ENCODE data around the gene MMP28.

The MMP28 gene

GRCh38 chr17:35745246-35745645 is 50.2 kb downstream of the MMP28 start:
- peaks cover 7% of the 10 kb centered on the region for H3K4me1 ChIP-seq (ENCODE audit: control insufficient read depth, insufficient read depth, low read length)
- peaks cover 37% of the 10 kb centered on the region for H3K27me3 ChIP-seq (ENCODE audit: control insufficient read depth, insufficient read depth, low read length, poor library complexity, severe bottlenecking)
- H3K27ac ChIP-seq (ENCODE audit: insufficient read depth, low read depth, low read length, poor library complexity, severe bottlenecking) = no peak overlapping the region
- H3K9me3 ChIP-seq (ENCODE audit: control insufficient read depth, low read length) = no peaks in the 10 kb centered on the region
- no peak overlapping the region for H3K4me3 ChIP-seq (ENCODE audit: insufficient read depth, low read depth, low read length)
- WGBS, 2 experiments = 89 to 91% methylated on average over 7 of the region's 7 CpGs
- no peaks in the 10 kb centered on the region for H3K36me3 ChIP-seq (ENCODE audit: control insufficient read depth, insufficient read depth, low read length)

- H3K4me3 ChIP-seq (ENCODE audit: insufficient read depth, low read depth, low read length) = no peak overlapping the region
- no peak overlapping the region for H3K27ac ChIP-seq (ENCODE audit: insufficient read depth, low read depth, low read length, poor library complexity, severe bottlenecking)
- H3K27me3 ChIP-seq (ENCODE audit: control insufficient read depth, insufficient read depth, low read length, poor library complexity, severe bottlenecking) = peaks cover 37% of the 10 kb centered on the region
- 86 to 89% methylated on average over 8 of the region's 8 CpGs for WGBS, 2 experiments
- H3K36me3 ChIP-seq (ENCODE audit: control insufficient read depth, insufficient read depth, low read length) = peaks cover 1% of the 10 kb centered on the region
- H3K4me1 ChIP-seq (ENCODE audit: control insufficient read depth, insufficient read depth, low read length) = peaks cover 7% of the 10 kb centered on the region
- no peaks in the 10 kb centered on the region for H3K9me3 ChIP-seq (ENCODE audit: control insufficient read depth, low read length)
Observed at GRCh38 chr17:35744830-35745229, 50.6 kb downstream of the MMP28 start.

- 61 to 62% methylated on average over 7 of the region's 7 CpGs for WGBS, 2 experiments
- H3K9me3 ChIP-seq (ENCODE audit: control insufficient read depth, low read length) = no peaks in the 10 kb centered on the region
- no peak overlapping the region for H3K4me3 ChIP-seq (ENCODE audit: insufficient read depth, low read depth, low read length)
- H3K27ac ChIP-seq (ENCODE audit: insufficient read depth, low read depth, low read length, poor library complexity, severe bottlenecking) = no peak overlapping the region
- peaks cover 37% of the 10 kb centered on the region for H3K27me3 ChIP-seq (ENCODE audit: control insufficient read depth, insufficient read depth, low read length, poor library complexity, severe bottlenecking)
- peaks cover 2% of the 10 kb centered on the region for H3K36me3 ChIP-seq (ENCODE audit: control insufficient read depth, insufficient read depth, low read length)
- H3K4me1 ChIP-seq (ENCODE audit: control insufficient read depth, insufficient read depth, low read length) = peaks cover 7% of the 10 kb centered on the region
Observed at GRCh38 chr17:35743626-35744328, 51.7 kb downstream of the MMP28 start.

GRCh38 chr17:35742896-35743477 is 52.5 kb downstream of the MMP28 start:
- Histone ChIP-seq H3K36me3 (ENCODE audit: control insufficient read depth, insufficient read depth, low read length) (peaks cover 2% of the 10 kb centered on the region), H3K4me3 (ENCODE audit: insufficient read depth, low read depth, low read length) (no peak overlapping the region), H3K27me3 (ENCODE audit: control insufficient read depth, insufficient read depth, low read length, poor library complexity, severe bottlenecking) (peaks cover 37% of the 10 kb centered on the region), H3K27ac (ENCODE audit: insufficient read depth, low read depth, low read length, poor library complexity, severe bottlenecking) (no peak overlapping the region), H3K4me1 (ENCODE audit: control insufficient read depth, insufficient read depth, low read length) (peaks cover 7% of the 10 kb centered on the region), H3K9me3 (ENCODE audit: control insufficient read depth, low read length) (no peaks in the 10 kb centered on the region)
- WGBS, 2 experiments = 79% methylated on average over 7 of the region's 7 CpGs

- Histone ChIP-seq H3K4me3 (ENCODE audit: insufficient read depth, low read depth, low read length) (no peak overlapping the region), H3K4me1 (ENCODE audit: control insufficient read depth, insufficient read depth, low read length) (peaks cover 7% of the 10 kb centered on the region), H3K27me3 (ENCODE audit: control insufficient read depth, insufficient read depth, low read length, poor library complexity, severe bottlenecking) (peaks cover 37% of the 10 kb centered on the region), H3K9me3 (ENCODE audit: control insufficient read depth, low read length) (no peaks in the 10 kb centered on the region), H3K27ac (ENCODE audit: insufficient read depth, low read depth, low read length, poor library complexity, severe bottlenecking) (no peak overlapping the region), H3K36me3 (ENCODE audit: control insufficient read depth, insufficient read depth, low read length) (peaks cover 2% of the 10 kb centered on the region)
- WGBS, 2 experiments = 81 to 82% methylated on average over 7 of the region's 7 CpGs
Observed at GRCh38 chr17:35742496-35742895, 52.9 kb downstream of the MMP28 start.

- Histone ChIP-seq H3K4me3 (ENCODE audit: insufficient read depth, low read depth, low read length) (no peak overlapping the region), H3K9me3 (ENCODE audit: control insufficient read depth, low read length) (no peaks in the 10 kb centered on the region), H3K36me3 (ENCODE audit: control insufficient read depth, insufficient read depth, low read length) (peaks cover 2% of the 10 kb centered on the region), H3K4me1 (ENCODE audit: control insufficient read depth, insufficient read depth, low read length) (peaks cover 7% of the 10 kb centered on the region), H3K27ac (ENCODE audit: insufficient read depth, low read depth, low read length, poor library complexity, severe bottlenecking) (no peak overlapping the region), H3K27me3 (ENCODE audit: control insufficient read depth, insufficient read depth, low read length, poor library complexity, severe bottlenecking) (peaks cover 37% of the 10 kb centered on the region)
- 31% methylated on average over 73 of the region's 73 CpGs for WGBS, 2 experiments
Observed at GRCh38 chr17:35740997-35741931, 54.2 kb downstream of the MMP28 start.

GRCh38 chr17:35740216-35740615 is 55.2 kb downstream of the MMP28 start:
- 95 to 97% methylated on average over 7 of the region's 7 CpGs for WGBS, 2 experiments
- H3K36me3 ChIP-seq (ENCODE audit: control insufficient read depth, insufficient read depth, low read length) = peaks cover 2% of the 10 kb centered on the region
- no peak overlapping the region for H3K4me3 ChIP-seq (ENCODE audit: insufficient read depth, low read depth, low read length)
- H3K27me3 ChIP-seq (ENCODE audit: control insufficient read depth, insufficient read depth, low read length, poor library complexity, severe bottlenecking) = peaks cover 37% of the 10 kb centered on the region
- peaks cover 7% of the 10 kb centered on the region for H3K4me1 ChIP-seq (ENCODE audit: control insufficient read depth, insufficient read depth, low read length)
- no peaks in the 10 kb centered on the region for H3K9me3 ChIP-seq (ENCODE audit: control insufficient read depth, low read length)
- H3K27ac ChIP-seq (ENCODE audit: insufficient read depth, low read depth, low read length, poor library complexity, severe bottlenecking) = no peak overlapping the region

GRCh38 chr17:35738519-35739133 is 56.8 kb downstream of the MMP28 start:
- H3K4me1 ChIP-seq (ENCODE audit: control insufficient read depth, insufficient read depth, low read length) = peaks cover 7% of the 10 kb centered on the region
- H3K27me3 ChIP-seq (ENCODE audit: control insufficient read depth, insufficient read depth, low read length, poor library complexity, severe bottlenecking) = peaks cover 37% of the 10 kb centered on the region
- H3K9me3 ChIP-seq (ENCODE audit: control insufficient read depth, low read length) = no peaks in the 10 kb centered on the region
- H3K36me3 ChIP-seq (ENCODE audit: control insufficient read depth, insufficient read depth, low read length) = peaks cover 2% of the 10 kb centered on the region
- WGBS, 2 experiments = 90 to 93% methylated on average over 5 of the region's 5 CpGs
- no peak overlapping the region for H3K27ac ChIP-seq (ENCODE audit: insufficient read depth, low read depth, low read length, poor library complexity, severe bottlenecking)
- H3K4me3 ChIP-seq (ENCODE audit: insufficient read depth, low read depth, low read length) = no peak overlapping the region

GRCh38 chr17:35736236-35736635 is 59.2 kb downstream of the MMP28 start:
- H3K4me1 ChIP-seq (ENCODE audit: control insufficient read depth, insufficient read depth, low read length) = peaks cover 7% of the 10 kb centered on the region
- peaks cover 2% of the 10 kb centered on the region for H3K36me3 ChIP-seq (ENCODE audit: control insufficient read depth, insufficient read depth, low read length)
- H3K27ac ChIP-seq (ENCODE audit: insufficient read depth, low read depth, low read length, poor library complexity, severe bottlenecking) = no peak overlapping the region
- peaks cover 19% of the 10 kb centered on the region for H3K27me3 ChIP-seq (ENCODE audit: control insufficient read depth, insufficient read depth, low read length, poor library complexity, severe bottlenecking)
- H3K9me3 ChIP-seq (ENCODE audit: control insufficient read depth, low read length) = no peaks in the 10 kb centered on the region
- 93 to 97% methylated on average over 5 of the region's 5 CpGs for WGBS, 2 experiments
- H3K4me3 ChIP-seq (ENCODE audit: insufficient read depth, low read depth, low read length) = no peak overlapping the region
